Keratinocyte (primary cell): ENCODE data around the gene SP140L. TPM values are rescaled to one million over a fixed set of nuclear protein-coding genes. Genes with fewer than 3 reads are reported as not detected.

Experiments used
- DNase-seq: peaks from one replicate; pipeline ENCODE4 v3.0.0-alpha.2; 2011; ENCODE audit warnings: low read depth, missing footprints, low spot score
- FAIRE-seq: peaks from 2 replicates; lab custom pipeline; 2011; peaks lifted over from hg19 to GRCh38; lab: Jason Lieb, UNC
- H2AFZ ChIP-seq: 2 replicates; pipeline ENCODE4 v1.6.0; 2012; ENCODE audit warnings: low read length, control low read depth, inconsistent platforms; ENCODE audit not compliant: control insufficient read depth
- H3K27ac ChIP-seq: 2 replicates; pipeline ENCODE4 v1.5.1; 2011; ENCODE audit warnings: low read length; ENCODE audit not compliant: control insufficient read depth, insufficient read depth
- H3K27me3 ChIP-seq: 3 replicates; pipeline ENCODE4 v1.6.0; 2011; ENCODE audit warnings: low read length; ENCODE audit not compliant: control insufficient read depth, insufficient read depth; ENCODE audit errors: extremely low read depth
- H3K36me3 ChIP-seq, 2 experiments: 2 replicates in 1 of 2; 3 replicates in 1 of 2; pipeline ENCODE4 v1.5.1; 2011; ENCODE audit warnings: low read length in 2 of 2, mild to moderate bottlenecking in 1 of 2; ENCODE audit not compliant: control insufficient read depth in 2 of 2, insufficient read depth in 2 of 2; ENCODE audit errors: extremely low read depth in 1 of 2
- H3K4me1 ChIP-seq: 3 replicates; pipeline ENCODE4 v1.5.1; 2011; ENCODE audit warnings: low read length; ENCODE audit not compliant: control insufficient read depth, insufficient read depth; ENCODE audit errors: extremely low read depth
- H3K4me2 ChIP-seq: 3 replicates; pipeline ENCODE4 v1.6.0; 2011; ENCODE audit warnings: low read depth, low read length; ENCODE audit not compliant: control insufficient read depth, insufficient read depth; ENCODE audit errors: extremely low read depth
- H3K4me3 ChIP-seq, 3 experiments: fragments of 200-600 bp in 1 of 3; sonication (generic) in 1 of 3; 2 replicates in 2 of 3; 3 replicates in 1 of 3; pipeline ENCODE4 v1.5.1; 2011 to 2016; ENCODE audit warnings: low read length in 3 of 3, mild to moderate bottlenecking in 3 of 3, control low read depth in 2 of 3, inconsistent platforms in 1 of 3, low read depth in 1 of 3, mixed read lengths in 1 of 3, mixed run types in 1 of 3, moderate library complexity in 1 of 3; ENCODE audit not compliant: control insufficient read depth in 2 of 3, insufficient read depth in 2 of 3; ENCODE audit errors: extremely low read depth in 1 of 3
- H3K79me2 ChIP-seq: 2 replicates; pipeline ENCODE4 v1.6.0; 2012; ENCODE audit warnings: low read length; ENCODE audit not compliant: control insufficient read depth, insufficient read depth
- H3K9ac ChIP-seq: 3 replicates; pipeline ENCODE4 v1.6.0; 2011; ENCODE audit warnings: low read length; ENCODE audit not compliant: control insufficient read depth, insufficient read depth; ENCODE audit errors: extremely low read depth
- H3K9me1 ChIP-seq: 3 replicates; pipeline ENCODE4 v1.6.0; 2011; ENCODE audit warnings: low read length; ENCODE audit not compliant: control insufficient read depth, insufficient read depth; ENCODE audit errors: extremely low read depth
- H3K9me3 ChIP-seq: 2 replicates; pipeline ENCODE4 v1.5.1; 2012; ENCODE audit warnings: low read depth, low read length; ENCODE audit not compliant: control insufficient read depth
- H4K20me1 ChIP-seq: 3 replicates; pipeline ENCODE4 v1.6.0; 2011; ENCODE audit warnings: low read length; ENCODE audit not compliant: control insufficient read depth, insufficient read depth; ENCODE audit errors: extremely low read depth
- CTCF ChIP-seq, 3 experiments: IDR thresholded peaks in 1 of 3; conservative IDR thresholded peaks in 1 of 3; optimal IDR thresholded peaks in 1 of 3; 2 replicates in 2 of 3; 3 replicates in 1 of 3; pipeline versions ENCODE3 to v1.5.1; 2011; ENCODE audit warnings: low read length in 3 of 3, mild to moderate bottlenecking in 3 of 3, moderate library complexity in 2 of 3, control low read depth in 1 of 3, inconsistent platforms in 1 of 3; ENCODE audit not compliant: insufficient read depth in 2 of 3; ENCODE audit errors: extremely low read depth in 1 of 3
- EZH2 ChIP-seq: IDR thresholded peaks from one replicate; pipeline ENCODE4 v1.6.1; 2012; ENCODE audit warnings: inconsistent platforms, mild to moderate bottlenecking, low read length, moderate library complexity
- dilution Hi-C: fragments of 300-500 bp; cut with MboI; formaldehyde crosslinking; loops from one replicate; pipeline ENCODE4 v1.7.0; 2020; ENCODE audit warnings: low sequenced_read_pairs; ENCODE audit not compliant: extremely low pct_ligation_motif_present
- polyA plus RNA-seq, 5 experiments: library from polyadenylated mRNA; depleted of rRNA in 3 of 5; stranded (reverse) in 3 of 5; stranded (forward) in 1 of 5; unstranded in 1 of 5; fragments of >200 nt; gene quantifications; 1 replicate in 1 of 5; 2 replicates in 3 of 5; 3 replicates in 1 of 5; pipeline versions ENCODE4 v1.2.1 to v1.2.3, GENCODE V29; 2011 to 2012; ENCODE audit warnings: missing spikeins in 2 of 5, low read depth in 1 of 5, low replicate concordance in 1 of 5

SP140L gene
- polyA plus RNA-seq, 1 donor (not counting 4 experiments of a cell fraction or from before 2014, with no cell fraction given) = 10.8 TPM

GRCh38 chr2:230419181-230419580, 92.2 kb downstream of the SP140L start:
- H3K9ac ChIP-seq = no peak overlapping the region
- peaks cover 77% of the 10 kb centered on the region for H3K79me2 ChIP-seq
- DNase-seq (no peak), FAIRE-seq (peak; percentile 43)
- no peaks in the 10 kb centered on the region for H3K27me3 ChIP-seq
- H3K36me3 ChIP-seq = peaks cover 0 to 3% of the 10 kb centered on the region in 2 experiments
- H3K4me3 ChIP-seq = peak overlapping the region in 2 of 3 experiments; percentile 29 to 90
- TF ChIP-seq EZH2 (no peak), CTCF (optimal IDR thresholded peaks at IDR 0.05 in 1 of 3, IDR thresholded peaks at IDR 0.05 in 1 of 3, conservative IDR thresholded peaks at IDR 0.05 in 1 of 3; ENCODE audit: extremely low read depth in 1 of 3, insufficient read depth in 2 of 3, low read length in 3 of 3) (no peak)
- H3K4me1 ChIP-seq = peaks cover 26% of the 10 kb centered on the region
- no peaks in the 10 kb centered on the region for H4K20me1 ChIP-seq
- H2AFZ ChIP-seq = no peak overlapping the region
- no peak overlapping the region for H3K27ac ChIP-seq
- H3K9me1 ChIP-seq = no peaks in the 10 kb centered on the region
- H3K9me3 ChIP-seq = no peaks in the 10 kb centered on the region
- dilution Hi-C loops = no loop called here
- H3K4me2 ChIP-seq = peak overlapping the region; percentile 90

GRCh38 chr2:230422149-230422548, 95.2 kb downstream of the SP140L start:
- H2AFZ ChIP-seq = no peak overlapping the region
- H4K20me1 ChIP-seq = no peaks in the 10 kb centered on the region
- peaks cover 0 to 3% of the 10 kb centered on the region in 2 experiments for H3K36me3 ChIP-seq
- H3K9me3 ChIP-seq = no peaks in the 10 kb centered on the region
- TF ChIP-seq CTCF (optimal IDR thresholded peaks at IDR 0.05 in 1 of 3, IDR thresholded peaks at IDR 0.05 in 1 of 3, conservative IDR thresholded peaks at IDR 0.05 in 1 of 3; ENCODE audit: extremely low read depth in 1 of 3, insufficient read depth in 2 of 3, low read length in 3 of 3) (peak in 1 of 3 experiments; percentile 9), EZH2 (no peak)
- H3K9me1 ChIP-seq = no peaks in the 10 kb centered on the region
- no peak for DNase-seq
- FAIRE-seq = no peak
- peaks cover 96% of the 10 kb centered on the region for H3K79me2 ChIP-seq
- H3K4me1 ChIP-seq = peaks cover 18% of the 10 kb centered on the region
- no peak overlapping the region for H3K4me2 ChIP-seq
- dilution Hi-C loops = no loop called here
- H3K27me3 ChIP-seq = no peaks in the 10 kb centered on the region
- H3K4me3 ChIP-seq = no peak overlapping the region
- H3K9ac ChIP-seq = no peak overlapping the region
- no peak overlapping the region for H3K27ac ChIP-seq
